Left colon (tissue), 2 donors: ENCODE measurements around the gene MYBPHL. TPM values are rescaled to one million over a fixed set of nuclear protein-coding genes. Genes with fewer than 3 reads are reported as not detected.

Experiments used
- ATAC-seq: fragments of 200-7000 bp; cut with Tn5 transposase; one replicate; pipeline ENCODE4 v1.9.1; 2020; ENCODE audit warnings: mild to moderate bottlenecking, moderate library complexity
- DNase-seq, 2 donors: peaks; one replicate each; pipeline ENCODE4 v3.0.0-alpha.2; 2020
- intact Hi-C, 2 donors: fragments of 100-400 bp; cut with DNase I in 1 of 2; cut with micrococcal nuclease in 1 of 2; formaldehyde crosslinking; loops; one replicate each; pipeline versions ENCODE4 v1.11.2 to v1.14.0; 2022; cut with DNase I, micrococcal nuclease
- long read RNA-seq: library from polyadenylated mRNA; unstranded; transcript quantifications from one replicate; pipeline ENCODE4 v2.0.0, GENCODE V29; 2021
- total RNA-seq, 2 donors: library from RNA; stranded (reverse); fragmentation: NEBNext Ultra II Directional; extraction: Animal tissue kit (Norgen Biotek cat#: 25700); gene quantifications; one replicate each; pipeline ENCODE4 v1.2.1, GENCODE V29; 2021
- donor health status: DM: no; HTN: no; CAD: no.
- donor health status: DM: yes; HTN: yes; CAD: no.

MYBPHL gene
- not detected for total RNA-seq
- long read RNA-seq, result 0 reads

GRCh38 chr1:109306832-109307273, at the start of gene MYBPHL:
TSS of gene MYBPHL (minus strand) at chr1:109307011. CDS start at chr1:109306991, 20 bp downstream.
- no peak for DNase-seq
- intact Hi-C loops, result no loop called here
- ATAC-seq, result peak; percentile 27

GRCh38 chr1:109356505-109356904, 49.7 kb upstream of the MYBPHL start:
- intact Hi-C loops, result no loop called here
- DNase-seq, result no peak
- no peak for ATAC-seq

- intact Hi-C loops, result no loop called here
- no peak for DNase-seq
- ATAC-seq, result no peak
These were observed 48.1 kb upstream of the MYBPHL start for GRCh38 chr1:109354929-109355328.

- DNase-seq (peak; percentile 30 to 65), ATAC-seq (peak; percentile 96)
- intact Hi-C loops, result no loop called here
These were observed 44.6 kb upstream of the MYBPHL start for GRCh38 chr1:109351457-109351856.

GRCh38 chr1:109350655-109351054, 43.8 kb upstream of the MYBPHL start:
- ATAC-seq (peak; percentile 32), DNase-seq (no peak)
- intact Hi-C loops, result no loop called here

GRCh38 chr1:109350182-109350581, 43.4 kb upstream of the MYBPHL start:
- ATAC-seq (no peak), DNase-seq (no peak)
- intact Hi-C loops, result no loop called here

- DNase-seq, result no peak
- no peak for ATAC-seq
- intact Hi-C loops, result no loop called here
These were observed 40.7 kb upstream of the MYBPHL start for GRCh38 chr1:109347511-109347910.

- ATAC-seq, result peak; percentile 58
- intact Hi-C loops, result no loop called here
- no peak for DNase-seq
These were observed 35.4 kb upstream of the MYBPHL start for GRCh38 chr1:109341944-109342930.

GRCh38 chr1:109338608-109339007, 31.8 kb upstream of the MYBPHL start:
- DNase-seq, result no peak
- ATAC-seq, result no peak
- intact Hi-C loops, result no loop called here

- no peak for ATAC-seq
- no peak for DNase-seq
- intact Hi-C loops, result no loop called here
These were observed 31.3 kb upstream of the MYBPHL start for GRCh38 chr1:109338091-109338490.

- ATAC-seq (no peak), DNase-seq (no peak)
- intact Hi-C loops, result no loop called here
These were observed 28.3 kb upstream of the MYBPHL start for GRCh38 chr1:109335091-109335490.

GRCh38 chr1:109331113-109331512, 24.3 kb upstream of the MYBPHL start:
- intact Hi-C loops, result no loop called here
- DNase-seq, result no peak
- ATAC-seq, result no peak

GRCh38 chr1:109327285-109327684, 20.5 kb upstream of the MYBPHL start:
- ATAC-seq (no peak), DNase-seq (no peak)
- intact Hi-C loops, result no loop called here

GRCh38 chr1:109322974-109323373, 16.2 kb upstream of the MYBPHL start:
- ATAC-seq, result no peak
- DNase-seq, result no peak
- intact Hi-C loops, result no loop called here

GRCh38 chr1:109319114-109319513, 12.3 kb upstream of the MYBPHL start:
- ATAC-seq (no peak), DNase-seq (no peak)
- intact Hi-C loops, result no loop called here

- DNase-seq (no peak), ATAC-seq (no peak)
These were observed 9.7 kb upstream of the MYBPHL start for GRCh38 chr1:109316506-109316905.

GRCh38 chr1:109315288-109315687, 8.5 kb upstream of the MYBPHL start:
- no peak for ATAC-seq
- intact Hi-C loops, result no loop called here

More at GRCh38 chr1:109316506-109316905, 9.7 kb upstream of the MYBPHL start:
- intact Hi-C loops, result no loop called here

GRCh38 chr1:109314795-109315194, 8.0 kb upstream of the MYBPHL start:
- DNase-seq (no peak), ATAC-seq (no peak)
- intact Hi-C loops, result no loop called here

More at GRCh38 chr1:109315288-109315687, 8.5 kb upstream of the MYBPHL start:
- no peak for DNase-seq

GRCh38 chr1:109312978-109313775, 6.4 kb upstream of the MYBPHL start:
- DNase-seq (no peak), ATAC-seq (no peak)
- intact Hi-C loops, result no loop called here

GRCh38 chr1:109312246-109312645, 5.4 kb upstream of the MYBPHL start:
- no peak for ATAC-seq

More at GRCh38 chr1:109312246-109312645, 5.4 kb upstream of the MYBPHL start:
- no peak for DNase-seq
- intact Hi-C loops, result no loop called here
